Skeletal muscle tissue (tissue), 4 donors: Measurements from ENCODE around the gene C6orf89. TPM values are rescaled to one million over a fixed set of nuclear protein-coding genes. Genes with fewer than 3 reads are reported as not detected.

Experiments used
- H3K27ac ChIP-seq: one replicate; pipeline ENCODE4 v1.7.0; 2013; ENCODE audit warnings: mild to moderate bottlenecking, low read depth, low read length, inconsistent platforms
- H3K27me3 ChIP-seq, 3 donors: one replicate each; pipeline ENCODE4 v1.7.0; 2013; ENCODE audit warnings: low read length in 3 of 3; ENCODE audit not compliant: control insufficient read depth in 3 of 3, insufficient read depth in 3 of 3
- H3K36me3 ChIP-seq, 3 donors: one replicate each; pipeline ENCODE4 v1.7.0; 2013; ENCODE audit warnings: low read length in 3 of 3; ENCODE audit not compliant: control insufficient read depth in 3 of 3, insufficient read depth in 3 of 3
- H3K4me1 ChIP-seq, 3 donors: one replicate each; pipeline ENCODE4 v1.7.0; 2013; ENCODE audit warnings: low read length in 3 of 3, mild to moderate bottlenecking in 3 of 3; ENCODE audit not compliant: control insufficient read depth in 3 of 3, insufficient read depth in 3 of 3
- H3K4me3 ChIP-seq, 3 donors: one replicate each; pipeline ENCODE4 v1.7.0; 2013; ENCODE audit warnings: low read length in 3 of 3
- H3K9ac ChIP-seq, 3 donors: one replicate each; pipeline ENCODE4 v1.7.0; 2013; ENCODE audit warnings: low read length in 3 of 3, mild to moderate bottlenecking in 3 of 3, moderate library complexity in 2 of 3, low read depth in 1 of 3
- H3K9me3 ChIP-seq, 3 donors: one replicate each; pipeline ENCODE4 v1.7.0; 2013; ENCODE audit warnings: low read length in 3 of 3; ENCODE audit not compliant: control insufficient read depth in 3 of 3
- total RNA-seq: library from RNA; depleted of rRNA; stranded (reverse); fragments of >200 nt; gene quantifications from one replicate; pipeline ENCODE4 v1.2.3, GENCODE V29; 2014
- donor health status: Osteomylitis.

Gene C6orf89
- total RNA-seq, 1 donor from 2014 or later = 22.4 TPM

GRCh38 chr6:36962874-36963273 is 77.1 kb downstream of the C6orf89 start:
- Histone ChIP-seq H3K4me3 (no peak overlapping the region), H3K27me3 (no peaks in the 10 kb centered on the region), H3K4me1 (peaks cover 5 to 16% (median 9%) of the 10 kb centered on the region in 3 donors), H3K9me3 (no peaks in the 10 kb centered on the region), H3K36me3 (peaks cover 2 to 9% (median 4%) of the 10 kb centered on the region in 3 donors), H3K9ac (no peak overlapping the region), H3K27ac (no peak overlapping the region)

GRCh38 chr6:36963451-36964290 is 77.9 kb downstream of the C6orf89 start:
- H3K36me3 ChIP-seq = peaks cover 9 to 17% (median 12%) of the 10 kb centered on the region in 3 donors
- H3K27ac ChIP-seq = no peak overlapping the region
- no peaks in the 10 kb centered on the region for H3K27me3 ChIP-seq
- H3K4me1 ChIP-seq = peaks cover 7 to 21% (median 9%) of the 10 kb centered on the region in 3 donors
- no peak overlapping the region for H3K9ac ChIP-seq
- no peaks in the 10 kb centered on the region for H3K9me3 ChIP-seq
- H3K4me3 ChIP-seq = no peak overlapping the region

- no peaks in the 10 kb centered on the region for H3K9me3 ChIP-seq
- H3K27me3 ChIP-seq = no peaks in the 10 kb centered on the region
- H3K9ac ChIP-seq = no peak overlapping the region
- no peak overlapping the region for H3K4me3 ChIP-seq
- H3K36me3 ChIP-seq = peaks cover 16 to 23% (median 19%) of the 10 kb centered on the region in 3 donors
- peaks cover 7 to 24% (median 9%) of the 10 kb centered on the region in 3 donors for H3K4me1 ChIP-seq
- no peak overlapping the region for H3K27ac ChIP-seq
These were observed 78.6 kb downstream of the C6orf89 start for GRCh38 chr6:36964349-36964748.

- Histone ChIP-seq H3K9ac (no peak overlapping the region), H3K4me1 (peaks cover 7 to 28% (median 9%) of the 10 kb centered on the region in 3 donors), H3K27me3 (no peaks in the 10 kb centered on the region), H3K27ac (no peak overlapping the region), H3K36me3 (peaks cover 22 to 29% (median 25%) of the 10 kb centered on the region in 3 donors), H3K4me3 (no peak overlapping the region), H3K9me3 (no peaks in the 10 kb centered on the region)
These were observed 79.2 kb downstream of the C6orf89 start for GRCh38 chr6:36964908-36965307.

GRCh38 chr6:36967301-36967700 is 81.5 kb downstream of the C6orf89 start:
- H3K9me3 ChIP-seq = no peaks in the 10 kb centered on the region
- H3K4me3 ChIP-seq = no peak overlapping the region
- H3K36me3 ChIP-seq = peaks cover 45 to 53% (median 46%) of the 10 kb centered on the region in 3 donors
- peaks cover 7 to 30% (median 9%) of the 10 kb centered on the region in 3 donors for H3K4me1 ChIP-seq
- no peak overlapping the region for H3K27ac ChIP-seq
- no peaks in the 10 kb centered on the region for H3K27me3 ChIP-seq
- H3K9ac ChIP-seq = peak overlapping the region in 2 of 3 donors; percentile 57 to 66

GRCh38 chr6:36967757-36968156 is 82.0 kb downstream of the C6orf89 start:
- H3K4me3 ChIP-seq = no peak overlapping the region
- peaks cover 50 to 57% (median 51%) of the 10 kb centered on the region in 3 donors for H3K36me3 ChIP-seq
- peaks cover 7 to 30% (median 9%) of the 10 kb centered on the region in 3 donors for H3K4me1 ChIP-seq
- H3K9me3 ChIP-seq = no peaks in the 10 kb centered on the region
- H3K27me3 ChIP-seq = no peaks in the 10 kb centered on the region
- H3K27ac ChIP-seq = no peak overlapping the region
- H3K9ac ChIP-seq = peak overlapping the region in 2 of 3 donors; percentile 12 to 57

GRCh38 chr6:36968266-36968977 is 82.7 kb downstream of the C6orf89 start:
- H3K9ac ChIP-seq = peak overlapping the region in 1 of 3 donors; percentile 25
- peaks cover 56 to 63% (median 58%) of the 10 kb centered on the region in 3 donors for H3K36me3 ChIP-seq
- no peaks in the 10 kb centered on the region for H3K9me3 ChIP-seq
- H3K27ac ChIP-seq = no peak overlapping the region
- no peak overlapping the region for H3K4me3 ChIP-seq
- no peaks in the 10 kb centered on the region for H3K27me3 ChIP-seq
- peaks cover 7 to 29% (median 7%) of the 10 kb centered on the region in 3 donors for H3K4me1 ChIP-seq

- H3K9ac ChIP-seq = no peak overlapping the region
- no peaks in the 10 kb centered on the region for H3K27me3 ChIP-seq
- no peak overlapping the region for H3K4me3 ChIP-seq
- peaks cover 4 to 26% (median 9%) of the 10 kb centered on the region in 3 donors for H3K4me1 ChIP-seq
- peaks cover 64 to 72% (median 64%) of the 10 kb centered on the region in 3 donors for H3K36me3 ChIP-seq
- H3K9me3 ChIP-seq = no peaks in the 10 kb centered on the region
- H3K27ac ChIP-seq = no peak overlapping the region
These were observed 83.5 kb downstream of the C6orf89 start for GRCh38 chr6:36969240-36969691.

- H3K27ac ChIP-seq = no peak overlapping the region
- no peaks in the 10 kb centered on the region for H3K27me3 ChIP-seq
- no peak overlapping the region for H3K9ac ChIP-seq
- peaks cover 4 to 26% (median 9%) of the 10 kb centered on the region in 3 donors for H3K4me1 ChIP-seq
- H3K36me3 ChIP-seq = peaks cover 74 to 81% (median 74%) of the 10 kb centered on the region in 3 donors
- no peak overlapping the region for H3K4me3 ChIP-seq
- H3K9me3 ChIP-seq = no peaks in the 10 kb centered on the region
These were observed 84.5 kb downstream of the C6orf89 start for GRCh38 chr6:36969988-36970891.
